A549 (cell line): ENCODE results near the gene ZIC1.

ENCODE experiments used
- TF ChIP-seq, protein P1 (sequence below): fragments of >200 bp; sonication (Bioruptor Twin); formaldehyde crosslinking; IDR thresholded peaks from 3 replicates; pipeline ENCODE4 v1.5.1; 2016
- TF ChIP-seq, protein P2 (sequence below): fragments of 200-600 bp; sonication (generic); IDR thresholded peaks from 2 replicates; pipeline ENCODE4 v1.6.1; 2016; ENCODE audit warnings: antibody characterized with exemption, mild to moderate bottlenecking, moderate library complexity

DNA sequence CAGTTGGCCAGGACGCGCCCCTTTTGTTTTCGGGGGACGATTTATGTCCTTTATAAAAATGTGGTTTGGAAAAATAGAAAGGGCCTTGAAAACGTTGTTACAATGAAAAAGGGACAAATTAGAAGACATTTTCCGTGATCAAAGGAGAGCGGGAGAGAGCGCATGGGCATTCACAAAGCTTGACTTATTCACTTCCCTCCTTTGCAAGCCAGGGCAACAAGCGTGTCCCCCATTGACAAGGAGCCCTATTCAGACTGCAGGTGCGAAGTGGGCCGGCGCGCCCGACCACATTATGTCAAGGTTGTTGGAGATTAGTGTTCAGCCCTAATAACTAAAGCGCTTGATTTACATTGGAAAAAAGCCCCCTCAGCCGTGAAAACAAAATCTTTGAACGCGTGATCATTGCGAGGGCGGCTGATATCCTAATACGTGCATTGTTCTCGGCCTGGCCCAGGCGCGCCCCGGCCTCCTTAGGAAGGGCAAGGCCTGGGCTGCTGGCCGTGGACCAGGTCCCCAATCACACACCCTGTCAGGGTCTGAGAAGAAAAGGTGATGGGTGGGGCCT, 28.7 kb upstream of the ZIC1 start:
- TF ChIP-seq, protein P1, sequence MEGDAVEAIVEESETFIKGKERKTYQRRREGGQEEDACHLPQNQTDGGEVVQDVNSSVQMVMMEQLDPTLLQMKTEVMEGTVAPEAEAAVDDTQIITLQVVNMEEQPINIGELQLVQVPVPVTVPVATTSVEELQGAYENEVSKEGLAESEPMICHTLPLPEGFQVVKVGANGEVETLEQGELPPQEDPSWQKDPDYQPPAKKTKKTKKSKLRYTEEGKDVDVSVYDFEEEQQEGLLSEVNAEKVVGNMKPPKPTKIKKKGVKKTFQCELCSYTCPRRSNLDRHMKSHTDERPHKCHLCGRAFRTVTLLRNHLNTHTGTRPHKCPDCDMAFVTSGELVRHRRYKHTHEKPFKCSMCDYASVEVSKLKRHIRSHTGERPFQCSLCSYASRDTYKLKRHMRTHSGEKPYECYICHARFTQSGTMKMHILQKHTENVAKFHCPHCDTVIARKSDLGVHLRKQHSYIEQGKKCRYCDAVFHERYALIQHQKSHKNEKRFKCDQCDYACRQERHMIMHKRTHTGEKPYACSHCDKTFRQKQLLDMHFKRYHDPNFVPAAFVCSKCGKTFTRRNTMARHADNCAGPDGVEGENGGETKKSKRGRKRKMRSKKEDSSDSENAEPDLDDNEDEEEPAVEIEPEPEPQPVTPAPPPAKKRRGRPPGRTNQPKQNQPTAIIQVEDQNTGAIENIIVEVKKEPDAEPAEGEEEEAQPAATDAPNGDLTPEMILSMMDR = no peak
- TF ChIP-seq, protein P2, sequence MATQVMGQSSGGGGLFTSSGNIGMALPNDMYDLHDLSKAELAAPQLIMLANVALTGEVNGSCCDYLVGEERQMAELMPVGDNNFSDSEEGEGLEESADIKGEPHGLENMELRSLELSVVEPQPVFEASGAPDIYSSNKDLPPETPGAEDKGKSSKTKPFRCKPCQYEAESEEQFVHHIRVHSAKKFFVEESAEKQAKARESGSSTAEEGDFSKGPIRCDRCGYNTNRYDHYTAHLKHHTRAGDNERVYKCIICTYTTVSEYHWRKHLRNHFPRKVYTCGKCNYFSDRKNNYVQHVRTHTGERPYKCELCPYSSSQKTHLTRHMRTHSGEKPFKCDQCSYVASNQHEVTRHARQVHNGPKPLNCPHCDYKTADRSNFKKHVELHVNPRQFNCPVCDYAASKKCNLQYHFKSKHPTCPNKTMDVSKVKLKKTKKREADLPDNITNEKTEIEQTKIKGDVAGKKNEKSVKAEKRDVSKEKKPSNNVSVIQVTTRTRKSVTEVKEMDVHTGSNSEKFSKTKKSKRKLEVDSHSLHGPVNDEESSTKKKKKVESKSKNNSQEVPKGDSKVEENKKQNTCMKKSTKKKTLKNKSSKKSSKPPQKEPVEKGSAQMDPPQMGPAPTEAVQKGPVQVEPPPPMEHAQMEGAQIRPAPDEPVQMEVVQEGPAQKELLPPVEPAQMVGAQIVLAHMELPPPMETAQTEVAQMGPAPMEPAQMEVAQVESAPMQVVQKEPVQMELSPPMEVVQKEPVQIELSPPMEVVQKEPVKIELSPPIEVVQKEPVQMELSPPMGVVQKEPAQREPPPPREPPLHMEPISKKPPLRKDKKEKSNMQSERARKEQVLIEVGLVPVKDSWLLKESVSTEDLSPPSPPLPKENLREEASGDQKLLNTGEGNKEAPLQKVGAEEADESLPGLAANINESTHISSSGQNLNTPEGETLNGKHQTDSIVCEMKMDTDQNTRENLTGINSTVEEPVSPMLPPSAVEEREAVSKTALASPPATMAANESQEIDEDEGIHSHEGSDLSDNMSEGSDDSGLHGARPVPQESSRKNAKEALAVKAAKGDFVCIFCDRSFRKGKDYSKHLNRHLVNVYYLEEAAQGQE = no peak
